IPS-18c (cell line): Measurements from ENCODE around the gene TIMM8A.
A peak's percentile ranks its signal among the peaks of the same experiment; 100 is the strongest.

Source experiments
- H3K4me3 ChIP-seq: 2 replicates; pipeline ENCODE4 v1.7.0; 2013; ENCODE audit warnings: low read depth, mild to moderate bottlenecking, low read length, moderate library complexity; ENCODE audit not compliant: insufficient read depth
- H3K9me3 ChIP-seq: one replicate; pipeline ENCODE4 v1.6.1; 2013; ENCODE audit warnings: mild to moderate bottlenecking, low read length, moderate library complexity; ENCODE audit not compliant: control insufficient read depth, insufficient read depth

Gene TIMM8A

GRCh38 chrX:101348452-101349192 is at the start of gene TIMM8A:
TSS of gene TIMM8A (minus strand) at chrX:101348742. CDS start at chrX:101348664, 78 bp downstream.
- peaks cover 3% of the 10 kb centered on the region for H3K9me3 ChIP-seq

GRCh38 chrX:101397779-101398178 is 49.2 kb upstream of the TIMM8A start:
- peaks cover 2% of the 10 kb centered on the region for H3K9me3 ChIP-seq
- no peak overlapping the region for H3K4me3 ChIP-seq

More at GRCh38 chrX:101348452-101349192, at the start of gene TIMM8A:
- H3K4me3 ChIP-seq: peak within 1 kb of the TSS; percentile 77

GRCh38 chrX:101395789-101396188 is 47.2 kb upstream of the TIMM8A start:
- Histone ChIP-seq H3K9me3 (peaks cover 2% of the 10 kb centered on the region), H3K4me3 (no peak overlapping the region)

GRCh38 chrX:101394372-101394771 is 45.8 kb upstream of the TIMM8A start:
- peaks cover 2% of the 10 kb centered on the region for H3K9me3 ChIP-seq
- no peak overlapping the region for H3K4me3 ChIP-seq

- Histone ChIP-seq H3K4me3 (no peak overlapping the region), H3K9me3 (peaks cover 2% of the 10 kb centered on the region)
Measured at GRCh38 chrX:101393530-101394305, 45.2 kb upstream of the TIMM8A start.

GRCh38 chrX:101391831-101392230 is 43.3 kb upstream of the TIMM8A start:
- Histone ChIP-seq H3K4me3 (peak overlapping the region; percentile 83), H3K9me3 (peaks cover 2% of the 10 kb centered on the region)

GRCh38 chrX:101390664-101391525 is 42.4 kb upstream of the TIMM8A start, which contains the start of gene RPL36A:
TSS of gene RPL36A (plus strand) at chrX:101391011. CDS start at chrX:101391044, 33 bp downstream.
- peak within 1 kb of the TSS; percentile 83 for H3K4me3 ChIP-seq
- H3K9me3 ChIP-seq: peaks cover 2% of the 10 kb centered on the region

GRCh38 chrX:101388604-101389003 is 40.1 kb upstream of the TIMM8A start:
- Histone ChIP-seq H3K4me3 (no peak overlapping the region), H3K9me3 (no peaks in the 10 kb centered on the region)

- Histone ChIP-seq H3K9me3 (peaks cover 2% of the 10 kb centered on the region), H3K4me3 (no peak overlapping the region)
Measured at GRCh38 chrX:101386542-101386885, 38.0 kb upstream of the TIMM8A start.

- Histone ChIP-seq H3K9me3 (peaks cover 2% of the 10 kb centered on the region), H3K4me3 (no peak within 1 kb of the TSS)
Measured at GRCh38 chrX:101385795-101386541, 37.4 kb upstream of the TIMM8A start, which contains the start of gene BTK. TSS of gene BTK (minus strand) at chrX:101386191. CDS start at chrX:101375284, 10,907 bp downstream.

GRCh38 chrX:101385026-101385684 is 36.6 kb upstream of the TIMM8A start:
- Histone ChIP-seq H3K4me3 (no peak overlapping the region), H3K9me3 (peaks cover 2% of the 10 kb centered on the region)

- peaks cover 2% of the 10 kb centered on the region for H3K9me3 ChIP-seq
- H3K4me3 ChIP-seq: no peak overlapping the region
Measured at GRCh38 chrX:101383679-101384205, 35.2 kb upstream of the TIMM8A start.

- Histone ChIP-seq H3K4me3 (no peak overlapping the region), H3K9me3 (peaks cover 2% of the 10 kb centered on the region)
Measured at GRCh38 chrX:101377547-101377946, 29.0 kb upstream of the TIMM8A start.

- Histone ChIP-seq H3K4me3 (no peak overlapping the region), H3K9me3 (no peaks in the 10 kb centered on the region)
Measured at GRCh38 chrX:101370888-101371504, 22.5 kb upstream of the TIMM8A start.

- Histone ChIP-seq H3K4me3 (no peak overlapping the region), H3K9me3 (peaks cover 3% of the 10 kb centered on the region)
Measured at GRCh38 chrX:101369687-101370086, 21.1 kb upstream of the TIMM8A start.

GRCh38 chrX:101368800-101369199 is 20.3 kb upstream of the TIMM8A start:
- no peak overlapping the region for H3K4me3 ChIP-seq
- H3K9me3 ChIP-seq: peaks cover 8% of the 10 kb centered on the region
